Measurements from ENCODE around the gene ZNF358.

The ZNF358 gene

DNA sequence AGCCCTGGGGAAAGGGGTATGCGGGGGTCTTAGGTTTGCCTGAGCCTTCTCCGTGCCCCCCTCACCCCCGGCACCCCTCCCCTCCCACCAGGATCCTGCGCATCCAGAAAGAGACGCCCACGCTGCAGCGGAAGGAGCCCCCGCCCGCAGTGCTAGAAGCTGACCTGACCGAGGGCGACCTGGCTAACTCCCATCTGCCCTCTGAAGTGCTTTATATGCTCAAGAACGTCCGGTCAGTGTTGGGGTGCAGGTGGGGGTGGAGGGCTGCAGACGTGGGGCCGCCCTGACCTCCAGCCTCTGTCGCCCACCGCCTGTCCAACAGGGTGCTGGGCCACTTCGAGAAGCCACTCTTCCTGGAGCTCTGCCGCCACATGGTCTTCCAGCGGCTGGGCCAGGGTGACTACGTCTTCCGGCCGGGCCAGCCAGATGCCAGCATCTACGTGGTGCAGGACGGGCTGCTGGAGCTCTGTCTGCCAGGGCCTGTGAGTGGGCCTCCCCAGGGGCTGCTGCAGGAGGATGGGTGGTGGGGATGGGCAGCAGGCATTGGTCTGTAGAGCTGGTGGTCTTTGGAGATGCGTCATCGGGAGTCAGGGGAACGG, 24.0 kb downstream of the ZNF358 start:
- no peak for DNase-seq

DNA sequence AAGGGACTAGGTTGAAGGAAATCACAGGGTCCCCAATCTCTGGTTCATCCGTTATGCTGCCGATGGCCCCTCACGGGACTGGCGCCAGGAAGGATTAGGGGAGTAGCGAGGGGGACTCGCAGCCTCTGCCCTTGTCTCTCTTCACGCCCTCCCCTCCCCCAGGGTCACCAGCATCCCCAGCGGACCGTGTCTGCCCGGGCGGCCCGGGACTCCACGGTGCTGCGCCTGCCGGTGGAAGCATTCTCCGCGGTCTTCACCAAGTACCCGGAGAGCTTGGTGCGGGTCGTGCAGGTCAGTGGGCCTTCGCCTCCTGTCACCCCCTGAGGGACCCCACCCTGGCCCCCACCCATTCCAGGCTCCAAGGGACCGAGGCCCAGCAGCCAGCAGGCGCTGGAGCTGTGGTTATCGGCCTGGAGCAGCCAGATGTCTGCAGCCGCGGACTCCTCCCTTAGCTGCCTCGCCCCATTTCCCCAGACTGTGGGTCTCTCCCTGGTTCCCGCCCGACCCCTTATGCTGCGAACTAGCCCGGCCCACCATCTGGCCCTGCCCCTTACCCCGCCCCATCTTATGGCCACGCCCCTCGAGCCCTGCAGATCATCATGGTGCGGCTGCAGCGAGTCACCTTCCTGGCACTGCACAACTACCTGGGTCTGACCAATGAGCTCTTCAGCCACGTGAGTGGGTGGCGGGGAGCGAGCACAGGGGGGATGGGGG, 25.0 kb downstream of the ZNF358 start:
- no peak for DNase-seq

GRCh38 chr19:7541475-7541824, 25.5 kb downstream of the ZNF358 start:
- DNase-seq = no peak

DNA sequence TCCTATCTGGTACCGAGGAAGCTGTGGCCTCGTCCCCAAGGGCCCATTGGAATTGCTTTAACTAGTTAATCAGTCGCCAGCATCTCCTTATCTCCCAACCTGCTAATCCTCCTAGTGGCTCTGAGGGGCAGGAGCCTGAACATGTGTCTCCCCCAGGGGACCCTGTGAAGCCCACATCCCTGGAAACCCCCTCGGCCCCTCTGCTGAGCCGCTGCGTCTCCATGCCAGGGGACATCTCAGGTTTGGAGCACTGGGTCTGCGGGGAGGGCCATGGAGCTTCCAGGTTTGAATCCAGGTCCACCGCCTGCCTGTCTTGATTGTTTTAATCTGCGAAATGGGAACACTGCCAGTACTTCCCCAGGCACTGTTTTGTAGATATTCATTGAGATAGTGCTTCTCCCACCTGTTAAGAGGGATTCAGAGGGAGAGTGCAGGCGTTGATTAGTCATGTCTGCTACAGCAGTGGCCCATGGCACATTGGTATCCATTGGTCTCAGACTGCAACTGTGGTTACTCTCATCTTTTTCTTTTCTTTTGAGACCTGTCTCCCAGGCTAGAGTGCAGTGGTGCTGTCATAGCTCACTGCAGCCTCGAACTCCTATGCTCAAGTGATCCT, 26.0 kb downstream of the ZNF358 start:
- no peak for DNase-seq

DNA sequence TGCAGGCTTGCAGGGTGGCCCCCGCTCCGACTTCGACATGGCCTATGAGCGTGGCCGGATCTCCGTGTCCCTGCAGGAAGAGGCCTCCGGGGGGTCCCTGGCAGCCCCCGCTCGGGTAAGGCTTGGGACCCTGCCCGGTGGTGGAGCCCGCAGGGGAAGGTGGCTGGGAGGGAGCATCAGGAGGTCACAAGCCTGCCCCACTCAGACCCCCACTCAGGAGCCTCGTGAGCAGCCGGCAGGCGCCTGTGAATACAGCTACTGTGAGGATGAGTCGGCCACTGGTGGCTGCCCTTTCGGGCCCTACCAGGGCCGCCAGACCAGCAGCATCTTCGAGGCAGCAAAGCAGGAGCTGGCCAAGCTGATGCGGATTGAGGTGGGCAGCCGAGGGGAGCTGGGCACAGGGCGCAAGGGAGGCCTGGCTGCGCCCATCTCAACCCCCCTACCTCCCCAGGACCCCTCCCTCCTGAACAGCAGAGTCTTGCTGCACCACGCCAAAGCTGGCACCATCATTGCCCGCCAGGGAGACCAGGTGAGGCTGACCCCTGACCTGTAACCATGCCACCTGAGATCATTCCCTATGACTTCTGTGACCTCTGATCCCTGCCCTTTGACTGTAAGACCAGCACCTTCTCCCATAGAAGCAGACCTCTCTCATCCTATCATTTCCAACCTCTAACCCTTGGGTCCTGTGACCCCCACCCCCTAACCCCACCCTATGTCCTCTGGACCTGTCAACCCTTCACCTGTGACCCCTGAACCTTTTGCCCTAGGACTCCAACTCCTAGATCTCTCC, 26.8 kb downstream of the ZNF358 start:
- no peak for DNase-seq

DNA sequence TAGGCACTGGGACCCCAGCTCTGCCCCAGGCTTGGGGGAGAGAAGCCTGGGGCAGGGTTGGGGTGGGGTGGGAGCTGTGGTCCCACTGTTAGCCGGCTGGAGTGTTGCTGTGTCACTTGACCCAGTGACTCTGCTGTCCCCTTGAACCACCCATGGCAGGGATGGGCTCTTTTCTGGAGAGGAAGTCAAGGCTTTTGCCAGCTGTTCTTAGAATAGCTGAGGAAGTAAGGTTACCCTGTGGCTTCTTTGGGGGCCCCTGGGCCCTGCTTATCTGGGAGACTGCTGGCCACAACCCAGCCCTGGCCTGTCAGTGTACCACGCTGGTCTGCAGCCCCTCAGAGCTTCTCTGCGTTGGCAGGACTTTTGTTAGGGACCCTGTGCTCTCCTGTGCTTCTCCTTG, 28.7 kb downstream of the ZNF358 start:
- no peak for DNase-seq

- DNase-seq = no peak
Observed at GRCh38 chr19:7545300-7545699, 29.4 kb downstream of the ZNF358 start.

- no peak for DNase-seq
Observed at GRCh38 chr19:7545904-7546303, 30.0 kb downstream of the ZNF358 start.

DNA sequence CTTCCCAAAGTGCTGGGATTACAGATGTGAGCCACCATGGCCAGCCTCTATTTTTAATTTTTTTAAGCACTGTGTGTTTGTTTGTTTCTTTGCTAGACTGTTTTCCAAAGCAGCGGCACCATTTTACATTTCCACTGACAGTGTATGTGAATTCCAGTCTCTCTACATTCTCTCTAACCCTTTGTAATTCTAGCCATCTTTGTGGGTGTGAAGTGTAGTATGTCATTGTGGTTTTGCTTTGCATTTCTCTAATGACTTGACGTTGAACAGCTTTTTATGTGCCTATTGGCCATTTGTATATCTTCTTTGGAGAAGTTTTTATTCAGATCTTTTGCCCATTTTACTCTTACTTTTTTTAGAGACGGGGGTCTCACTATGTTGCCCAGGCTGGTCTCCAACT, 31.3 kb downstream of the ZNF358 start:
- no peak for DNase-seq

GRCh38 chr19:7549429-7550148, 33.7 kb downstream of the ZNF358 start:
- DNase-seq = no peak

DNA sequence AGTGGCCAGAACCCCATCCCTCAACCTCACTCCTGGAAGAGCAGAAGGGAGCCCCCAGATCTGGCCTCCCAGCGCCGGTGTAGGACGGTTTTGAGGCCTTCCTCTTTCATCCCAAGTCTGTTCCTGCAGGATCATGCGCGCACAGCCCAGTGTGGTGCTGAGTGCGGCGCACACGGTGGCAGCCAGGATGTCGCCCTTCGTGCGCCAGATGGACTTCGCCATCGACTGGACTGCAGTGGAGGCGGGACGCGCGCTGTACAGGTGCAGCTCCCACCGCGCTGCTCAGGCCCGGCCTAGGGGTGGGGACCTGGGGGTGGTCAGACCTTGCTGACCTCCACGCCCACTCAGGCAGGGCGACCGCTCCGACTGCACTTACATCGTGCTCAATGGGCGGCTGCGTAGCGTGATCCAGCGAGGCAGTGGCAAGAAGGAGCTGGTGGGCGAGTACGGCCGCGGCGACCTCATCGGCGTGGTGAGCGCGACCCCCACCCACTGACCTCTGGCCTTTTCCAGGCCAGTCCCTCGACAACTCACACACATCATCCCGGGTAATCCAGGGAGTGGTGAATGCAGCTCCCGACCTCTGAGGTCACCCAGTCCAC, 34.4 kb downstream of the ZNF358 start:
- DNase-seq = no peak

DNA sequence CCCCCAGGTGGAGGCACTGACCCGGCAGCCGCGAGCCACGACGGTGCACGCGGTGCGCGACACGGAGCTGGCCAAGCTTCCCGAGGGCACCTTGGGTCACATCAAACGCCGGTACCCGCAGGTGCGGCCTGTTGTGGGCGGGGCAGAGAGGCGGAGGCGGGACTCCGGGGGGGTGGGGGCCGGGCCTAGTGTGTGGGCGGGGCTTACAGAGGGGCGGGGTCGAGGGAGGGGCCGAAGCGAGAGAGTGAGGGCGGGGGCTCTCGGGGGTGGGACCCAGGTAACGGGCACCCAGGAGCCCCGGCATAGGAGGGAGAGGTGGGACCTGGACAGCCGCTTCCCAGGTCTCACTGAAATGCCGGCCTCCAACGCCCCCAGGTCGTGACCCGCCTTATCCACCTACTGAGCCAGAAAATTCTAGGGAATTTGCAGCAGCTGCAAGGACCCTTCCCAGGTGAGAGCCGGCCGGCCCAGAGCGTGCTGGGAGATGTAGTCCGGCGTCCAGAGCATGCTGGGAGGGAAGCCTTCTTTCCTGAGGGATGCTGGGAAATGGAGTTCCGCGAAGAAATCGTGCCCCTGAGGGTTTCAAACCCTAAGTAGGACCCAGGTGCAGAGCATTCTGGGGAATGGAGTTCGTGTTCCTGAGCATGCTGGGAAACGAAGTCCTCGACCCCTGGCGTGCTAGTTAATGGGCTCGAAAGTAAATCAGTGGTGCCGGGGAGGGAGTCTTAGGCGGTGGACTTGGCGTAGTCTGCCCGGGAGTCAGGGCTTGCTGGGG, 35.3 kb downstream of the ZNF358 start:
- DNase-seq = no peak

GRCh38 chr19:7552781-7553180, 36.9 kb downstream of the ZNF358 start:
- no peak for DNase-seq

GRCh38 chr19:7554565-7554964, 38.7 kb downstream of the ZNF358 start:
- no peak for DNase-seq

- no peak for DNase-seq
Observed at GRCh38 chr19:7554990-7555864, 39.3 kb downstream of the ZNF358 start.

GRCh38 chr19:7556696-7557315, 40.9 kb downstream of the ZNF358 start:
- no peak for DNase-seq

- no peak for DNase-seq
Observed at GRCh38 chr19:7558667-7559066, 42.8 kb downstream of the ZNF358 start.

GRCh38 chr19:7559102-7559501, 43.2 kb downstream of the ZNF358 start:
- DNase-seq = no peak

DNA sequence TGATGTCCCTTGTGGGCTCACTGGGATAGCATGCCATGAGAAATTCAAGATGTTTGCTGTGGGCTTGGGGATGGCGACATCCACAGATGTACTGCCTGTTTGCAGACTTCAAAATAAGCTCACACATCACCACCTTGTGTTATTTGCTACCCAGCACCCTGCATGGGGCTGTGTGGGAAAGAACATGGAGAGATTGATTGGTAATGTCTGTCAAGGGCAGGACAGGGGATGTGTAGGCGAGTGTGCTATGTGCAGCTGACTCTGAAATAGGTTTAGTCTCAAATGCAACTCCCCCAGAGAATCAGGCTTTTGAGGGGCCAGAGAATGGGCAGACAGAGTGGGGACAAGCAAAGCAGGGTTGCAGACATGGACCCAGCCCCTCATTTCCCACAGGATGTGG, 44.4 kb downstream of the ZNF358 start:
- no peak for DNase-seq

- no peak for DNase-seq
Observed at GRCh38 chr19:7561325-7561724, 45.4 kb downstream of the ZNF358 start.

Measured in NCI-H774 (cell line).